Upper lobe of left lung (tissue), 6 donors: ENCODE results near the gene NDUFB2. TPM values are rescaled to one million over a fixed set of nuclear protein-coding genes. Genes with fewer than 3 reads are reported as not detected.
A peak's percentile ranks its signal among the peaks of the same experiment; 100 is the strongest.

Experiments used
- ATAC-seq, 2 donors: fragments of 200-7000 bp; cut with Tn5 transposase; one replicate each; pipeline ENCODE4 v1.9.1; 2022; ENCODE audit warnings: mild to moderate bottlenecking in 2 of 2, moderate library complexity in 2 of 2; ENCODE audit not compliant: low FRiP score in 2 of 2
- DNase-seq, 2 donors: peaks; one replicate each; pipeline ENCODE4 v3.0.0-alpha.2; 2019 to 2020
- H3K27ac ChIP-seq, 4 donors: fragments of 200-600 bp; sonication (generic); one replicate each; pipeline ENCODE4 v1.5.1; 2016 to 2019
- H3K27me3 ChIP-seq, 4 donors: fragments of 200-600 bp; sonication (generic); one replicate each; pipeline ENCODE4 v1.5.1; 2017 to 2019
- H3K36me3 ChIP-seq, 4 donors: fragments of 200-600 bp; sonication (generic); one replicate each; pipeline ENCODE4 v1.5.1; 2016 to 2019
- H3K4me1 ChIP-seq, 4 donors: fragments of 200-600 bp; sonication (generic); one replicate each; pipeline ENCODE4 v1.5.1; 2018 to 2019
- H3K4me3 ChIP-seq, 4 donors: fragments of 200-600 bp; sonication (generic); one replicate each; pipeline ENCODE4 v1.5.1; 2017 to 2019; ENCODE audit warnings: mild to moderate bottlenecking in 2 of 4, moderate library complexity in 1 of 4
- H3K9me3 ChIP-seq, 4 donors: fragments of 200-600 bp; sonication (generic); one replicate each; pipeline ENCODE4 v1.5.1; 2018 to 2019
- CTCF ChIP-seq, 6 experiments: fragments of 450-650 bp in 4 of 6; fragments of 200-600 bp in 2 of 6; sonication (generic) in 2 of 6; IDR thresholded peaks; one replicate each; pipeline ENCODE4 v1.5.1; 2016 to 2019; ENCODE audit warnings: antibody characterized with exemption in 6 of 6
- EP300 ChIP-seq, 4 donors: sonication (generic); formaldehyde crosslinking; IDR thresholded peaks; one replicate each; pipeline ENCODE4 v1.5.1; 2017; ENCODE audit warnings: antibody characterized with exemption in 4 of 4, control low read depth in 2 of 4
- POLR2A ChIP-seq, 4 donors: fragments of 450-650 bp; IDR thresholded peaks; one replicate each; pipeline ENCODE4 v1.5.1; 2016 to 2017; ENCODE audit warnings: antibody characterized with exemption in 4 of 4, mild to moderate bottlenecking in 2 of 4
- POLR2AphosphoS5 ChIP-seq, 2 donors: sonication (generic); formaldehyde crosslinking; IDR thresholded peaks; one replicate each; pipeline ENCODE4 v1.5.1; 2017; ENCODE audit warnings: antibody characterized with exemption in 2 of 2
- WGBS, 2 donors: methylation state at CpG; one replicate each; pipeline ENCODE4 v1.1.5; 2017 to 2018; 5-methylcytosine and 5-hydroxymethylcytosine counted together
- total RNA-seq, 6 donors: library from RNA; depleted of rRNA in 4 of 6; stranded (reverse); fragments of >200 nt in 4 of 6; gene quantifications; one replicate each; pipeline versions ENCODE4 v1.1.0 to v1.2.1, GENCODE V29; 2016 to 2021
- donor health status: DM: no; HTN: no; CAD: no; lungs with moderate emphysema.
- donor health status: DM: no; HTN: yes; CAD: no; lungs with severe emphysema.

Gene NDUFB2
- total RNA-seq: 100 to 1,000 TPM in 5 of 6 donors, 10 to 100 TPM in 1; 51.3 to 204 (median 156) TPM

GRCh38 chr7:140696680-140697446 lies at the start of gene NDUFB2:
Gene NDUFB2, plus strand, starts transcription at chr7:140696708. Its CDS starts 37 bp downstream, at chr7:140696745.
- 0% methylated on average over 20 to 37 of the region's 82 CpGs for WGBS, 2 donors
- Histone ChIP-seq H3K27ac (peak within 1 kb of the TSS; percentile 86 to 97 (median 88)), H3K36me3 (peaks cover 0 to 7% (median 3%) of the 10 kb centered on the region in 4 donors), H3K27me3 (no peaks in the 10 kb centered on the region), H3K9me3 (no peaks in the 10 kb centered on the region), H3K4me1 (peaks cover 13 to 22% (median 17%) of the 10 kb centered on the region in 4 donors), H3K4me3 (peak within 1 kb of the TSS; percentile 65 to 94 (median 82))
- peak; percentile 86 to 100 for DNase-seq
- TF ChIP-seq POLR2AphosphoS5 (IDR thresholded peaks at IDR 0.05) (peak; percentile 81 to 89), CTCF (IDR thresholded peaks at IDR 0.05) (no peak), POLR2A (IDR thresholded peaks at IDR 0.05) (peak in 3 of 4 donors; percentile 51 to 93 (median 83)), EP300 (IDR thresholded peaks at IDR 0.05) (no peak)
- ATAC-seq: peak; percentile 96 to 98

- 25 to 33% methylated on average over 4 to 8 of the region's 8 CpGs for WGBS, 2 donors
- Histone ChIP-seq H3K4me3 (no peak overlapping the region), H3K36me3 (no peaks in the 10 kb centered on the region), H3K27ac (no peak overlapping the region), H3K27me3 (no peaks in the 10 kb centered on the region), H3K4me1 (no peaks in the 10 kb centered on the region), H3K9me3 (no peaks in the 10 kb centered on the region)
- TF ChIP-seq EP300 (IDR thresholded peaks at IDR 0.05): no peak
- peak; percentile 10 to 41 (median 29) for TF ChIP-seq CTCF (IDR thresholded peaks at IDR 0.05)
- no peak for TF ChIP-seq POLR2AphosphoS5 (IDR thresholded peaks at IDR 0.05)
- no peak for TF ChIP-seq POLR2A (IDR thresholded peaks at IDR 0.05)
- no peak for DNase-seq
- peak; percentile 64 to 67 for ATAC-seq
Observed at GRCh38 chr7:140646931-140647647, 49.4 kb upstream of the NDUFB2 start.

GRCh38 chr7:140649556-140650205 lies 46.8 kb upstream of the NDUFB2 start:
- ATAC-seq (no peak), DNase-seq (no peak)
- no peak overlapping the region for H3K4me3 ChIP-seq
- peaks cover 0 to 8% (median 0%) of the 10 kb centered on the region in 4 donors for H3K4me1 ChIP-seq
- no peaks in the 10 kb centered on the region for H3K27me3 ChIP-seq
- 77 to 86% methylated on average over 6 of the region's 6 CpGs for WGBS, 2 donors
- no peak overlapping the region for H3K27ac ChIP-seq
- TF ChIP-seq POLR2A (IDR thresholded peaks at IDR 0.05) (no peak), POLR2AphosphoS5 (IDR thresholded peaks at IDR 0.05) (no peak)
- no peaks in the 10 kb centered on the region for H3K36me3 ChIP-seq
- H3K9me3 ChIP-seq: no peaks in the 10 kb centered on the region

- 80 to 83% methylated on average over 12 of the region's 12 CpGs for WGBS, 2 donors
- Histone ChIP-seq H3K27ac (no peak overlapping the region), H3K36me3 (no peaks in the 10 kb centered on the region), H3K27me3 (no peaks in the 10 kb centered on the region), H3K4me1 (peaks cover 0 to 8% (median 0%) of the 10 kb centered on the region in 4 donors), H3K9me3 (no peaks in the 10 kb centered on the region), H3K4me3 (no peak overlapping the region)
- ATAC-seq: no peak
- DNase-seq: no peak
- TF ChIP-seq POLR2AphosphoS5 (IDR thresholded peaks at IDR 0.05) (no peak), EP300 (IDR thresholded peaks at IDR 0.05) (no peak), CTCF (IDR thresholded peaks at IDR 0.05) (no peak), POLR2A (IDR thresholded peaks at IDR 0.05) (no peak)
Observed at GRCh38 chr7:140650367-140650766, 46.1 kb upstream of the NDUFB2 start.
